ENCODE measurements around the gene L2HGDH. TPM values are rescaled to one million over a fixed set of nuclear protein-coding genes. Genes with fewer than 3 reads are reported as not detected.

Gene L2HGDH
- total RNA-seq, 1 experiment from 2014 or later, result 25.0 TPM

DNA sequence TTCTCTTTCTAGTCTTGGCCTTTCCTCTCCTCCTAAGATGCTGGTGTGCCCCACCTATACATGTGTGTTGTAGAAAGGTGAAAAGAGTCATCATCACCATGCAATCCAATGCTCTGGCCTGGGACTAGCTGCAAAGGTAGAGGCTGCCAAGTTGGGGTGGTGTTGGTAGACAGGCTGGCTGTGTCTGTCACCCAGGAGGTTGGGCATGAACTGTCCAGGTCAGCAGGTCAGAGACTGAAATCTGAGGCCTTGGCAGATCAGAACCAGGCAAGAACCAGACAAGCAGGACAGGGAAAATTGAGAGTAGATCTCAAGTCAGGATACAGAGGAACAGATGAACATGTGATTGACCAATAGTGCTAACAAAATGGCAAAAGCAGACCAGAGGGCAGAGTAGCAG lies 26.2 kb downstream of the L2HGDH start:
- POLR2A ChIA-PET, result no interaction called here
- no peaks in the 10 kb centered on the region for H3K4me1 ChIP-seq
- H3K36me3 Mint-ChIP-seq (ENCODE audit: insufficient read depth, unreplicated experiment), result peaks cover 10% of the 10 kb centered on the region

GRCh38 chr14:50272498-50272897 lies 39.5 kb downstream of the L2HGDH start:
- Histone ChIP-seq H3K9me3 (no peaks in the 10 kb centered on the region), H3K27me3 (replicated peaks; ENCODE audit: control insufficient read depth, insufficient read depth, low read length) (no peaks in the 10 kb centered on the region), H3K4me3 (ENCODE audit: low read depth, low read length) (no peak overlapping the region), H3K36me3 (ENCODE audit: control insufficient read depth, insufficient read depth, low read length) (no peaks in the 10 kb centered on the region; the same call in 1 of the 2 replicates), H3K4me1 (no peaks in the 10 kb centered on the region)
- intact Hi-C loops (cut with micrococcal nuclease; ENCODE audit: unreplicated experiment), result no loop called here
- Mint-ChIP-seq H3K27me3 (ENCODE audit: insufficient read depth, unreplicated experiment) (no peaks in the 10 kb centered on the region), H3K36me3 (ENCODE audit: insufficient read depth, unreplicated experiment) (no peaks in the 10 kb centered on the region), H3K4me3 (ENCODE audit: unreplicated experiment) (no peak overlapping the region), H3K4me1 (ENCODE audit: low read depth, unreplicated experiment) (no peaks in the 10 kb centered on the region), H3K27ac (ENCODE audit: unreplicated experiment) (no peak overlapping the region), H3K9me3 (ENCODE audit: unreplicated experiment) (no peaks in the 10 kb centered on the region)
- no TSS peak for BruUV-seq (replicated peaks)
- ChIA-PET CTCF (no interaction called here), POLR2A (no interaction called here)
- DNase-seq, result no peak
- no peak for TF ChIP-seq CTCF (IDR thresholded peaks at IDR 0.05; ENCODE audit: insufficient read depth in 1 of 2, low read depth in 1 of 2, low read length in 1 of 2, severe bottlenecking in 1 of 2, unreplicated experiment in 1 of 2)

More for the DNA sequence above, 26.2 kb downstream of the L2HGDH start:
- Histone ChIP-seq H3K27me3 (replicated peaks; ENCODE audit: control insufficient read depth, insufficient read depth, low read length) (no peaks in the 10 kb centered on the region), H3K36me3 (ENCODE audit: control insufficient read depth, insufficient read depth, low read length) (no peaks in the 10 kb centered on the region), H3K9me3 (no peaks in the 10 kb centered on the region), H3K4me3 (ENCODE audit: low read depth, low read length) (no peak overlapping the region)
- BruUV-seq (replicated peaks), result no TSS peak
- no peaks in the 10 kb centered on the region for H3K4me1 Mint-ChIP-seq (ENCODE audit: low read depth, unreplicated experiment)
- H3K27me3 Mint-ChIP-seq (ENCODE audit: insufficient read depth, unreplicated experiment), result no peaks in the 10 kb centered on the region
- intact Hi-C loops (cut with micrococcal nuclease; ENCODE audit: unreplicated experiment), result no loop called here
- DNase-seq, result no peak
- CTCF ChIA-PET, result no interaction called here
- no peak for TF ChIP-seq CTCF (IDR thresholded peaks at IDR 0.05; ENCODE audit: insufficient read depth in 1 of 2, low read depth in 1 of 2, low read length in 1 of 2, severe bottlenecking in 1 of 2, unreplicated experiment in 1 of 2)
- no peak overlapping the region for H3K27ac Mint-ChIP-seq (ENCODE audit: unreplicated experiment)
- no peaks in the 10 kb centered on the region for H3K9me3 Mint-ChIP-seq (ENCODE audit: unreplicated experiment)
- H3K4me3 Mint-ChIP-seq (ENCODE audit: unreplicated experiment), result no peak overlapping the region

DNA sequence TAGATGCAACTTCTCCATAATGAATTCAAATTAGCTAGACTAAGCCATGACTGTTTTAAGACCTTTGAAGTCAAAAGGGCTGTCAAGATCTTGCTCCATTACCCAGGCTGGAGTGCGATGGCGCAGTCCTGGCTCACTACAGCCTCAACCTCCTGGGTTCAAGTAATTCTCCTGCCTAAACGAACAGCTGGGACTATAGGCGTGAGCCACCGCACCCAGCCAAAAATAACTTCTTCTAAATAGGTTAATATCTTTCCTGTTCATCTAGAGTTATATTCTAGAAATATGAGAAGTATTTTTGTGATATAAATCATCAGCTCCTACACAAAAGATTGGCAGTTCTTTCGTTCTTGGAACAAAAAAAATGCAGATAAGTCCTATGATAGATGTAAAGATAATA lies 41.1 kb downstream of the L2HGDH start:
- H3K36me3 Mint-ChIP-seq (ENCODE audit: insufficient read depth, unreplicated experiment), result no peaks in the 10 kb centered on the region
- intact Hi-C loops (cut with micrococcal nuclease; ENCODE audit: unreplicated experiment), result no loop called here
- Histone ChIP-seq H3K4me1 (no peaks in the 10 kb centered on the region), H3K9me3 (no peaks in the 10 kb centered on the region), H3K27me3 (replicated peaks; ENCODE audit: control insufficient read depth, insufficient read depth, low read length) (no peaks in the 10 kb centered on the region), H3K36me3 (ENCODE audit: control insufficient read depth, insufficient read depth, low read length) (no peaks in the 10 kb centered on the region; the same call in 1 of the 2 replicates), H3K4me3 (ENCODE audit: low read depth, low read length) (no peak overlapping the region)
- no peaks in the 10 kb centered on the region for H3K9me3 Mint-ChIP-seq (ENCODE audit: unreplicated experiment)
- no peak for DNase-seq
- no TSS peak for BruUV-seq (replicated peaks)
- CTCF ChIA-PET, result no interaction called here
- H3K4me1 Mint-ChIP-seq (ENCODE audit: low read depth, unreplicated experiment), result no peaks in the 10 kb centered on the region
- no peaks in the 10 kb centered on the region for H3K27me3 Mint-ChIP-seq (ENCODE audit: insufficient read depth, unreplicated experiment)
- H3K27ac Mint-ChIP-seq (ENCODE audit: unreplicated experiment), result no peak overlapping the region
- POLR2A ChIA-PET, result no interaction called here
- no peak for TF ChIP-seq CTCF (IDR thresholded peaks at IDR 0.05; ENCODE audit: insufficient read depth in 1 of 2, low read depth in 1 of 2, low read length in 1 of 2, severe bottlenecking in 1 of 2, unreplicated experiment in 1 of 2)
- no peak overlapping the region for H3K4me3 Mint-ChIP-seq (ENCODE audit: unreplicated experiment)
